Caco-2 (cell line): Measurements from ENCODE around the gene CADPS2. TPM values are rescaled to one million over a fixed set of nuclear protein-coding genes. Genes with fewer than 3 reads are reported as not detected.

Experiments
- BruUV-seq: library from RNA; stranded (reverse); fragments of 400-500 nt; replicated peaks from 2 replicates; lab custom pipeline; 2021; lab: Mats Ljungman, UMichigan
- CTCF ChIA-PET: fragments of 300-600 bp; sonication (Branson Sonifier 250); formaldehyde crosslinking; loops from one replicate; lab custom pipeline; 2022; ENCODE audit warnings: antibody characterized with exemption; lab: Charles Lee
- POLR2A ChIA-PET: fragments of 300-600 bp; sonication (Branson Sonifier 250); formaldehyde crosslinking; loops from one replicate; lab custom pipeline; 2022; ENCODE audit warnings: antibody characterized with exemption; lab: Charles Lee
- DNase-seq, 2 experiments: peaks; one replicate each; pipeline versions ENCODE4 v3.0.0 to v3.0.0-alpha.2; 2020 to 2022
- H3K27me3 ChIP-seq: replicated peaks from 2 replicates; pipeline ENCODE4 v1.6.0; 2011; ENCODE audit warnings: low read length; ENCODE audit not compliant: control insufficient read depth, insufficient read depth
- H3K36me3 ChIP-seq: 2 replicates; pipeline ENCODE4 v1.5.1; 2011; ENCODE audit warnings: low read length; ENCODE audit not compliant: control insufficient read depth, insufficient read depth
- H3K4me1 ChIP-seq: fragments of 250-450 bp; sonication (Bioruptor Pico); 2 replicates; pipeline ENCODE4 v1.5.1; 2020; ENCODE audit warnings: mild to moderate bottlenecking
- H3K4me3 ChIP-seq: 2 replicates; pipeline ENCODE4 v1.5.1; 2011; ENCODE audit warnings: low read depth, mild to moderate bottlenecking, control low read depth, low read length
- H3K9me3 ChIP-seq: fragments of 250-450 bp; sonication (Bioruptor Pico); 2 replicates; pipeline ENCODE4 v1.5.1; 2020; ENCODE audit warnings: mild to moderate bottlenecking, moderate library complexity
- H3K27ac Mint-ChIP-seq: one replicate; pipeline ENCODE4 v1.8.0; 2022; ENCODE audit warnings: mixed read lengths; ENCODE audit not compliant: unreplicated experiment
- H3K27me3 Mint-ChIP-seq: one replicate; pipeline ENCODE4 v1.8.0; 2022; ENCODE audit warnings: mixed read lengths; ENCODE audit not compliant: insufficient read depth, unreplicated experiment
- H3K36me3 Mint-ChIP-seq: one replicate; pipeline ENCODE4 v1.8.0; 2022; ENCODE audit warnings: mild to moderate bottlenecking, mixed read lengths; ENCODE audit not compliant: insufficient read depth, unreplicated experiment
- H3K4me1 Mint-ChIP-seq: one replicate; pipeline ENCODE4 v1.8.0; 2022; ENCODE audit warnings: low read depth, mixed read lengths; ENCODE audit not compliant: unreplicated experiment
- H3K4me3 Mint-ChIP-seq: one replicate; pipeline ENCODE4 v1.8.0; 2022; ENCODE audit warnings: mild to moderate bottlenecking, moderate library complexity, mixed read lengths; ENCODE audit not compliant: unreplicated experiment
- H3K9me3 Mint-ChIP-seq: one replicate; pipeline ENCODE4 v1.8.0; 2022; ENCODE audit warnings: mixed read lengths; ENCODE audit not compliant: unreplicated experiment
- intact Hi-C: fragments of 100-400 bp; cut with micrococcal nuclease; formaldehyde crosslinking; loops from one replicate; pipeline ENCODE4 v1.10.0; 2022; ENCODE audit not compliant: unreplicated experiment
- total RNA-seq: library from RNA; stranded (reverse); gene quantifications from 2 replicates; pipeline ENCODE4 v1.2.3, GENCODE V29; 2022
- TF ChIP-seq, protein P1 (sequence below), 2 experiments: fragments of 200-600 bp in 1 of 2; IDR thresholded peaks; 1 replicate in 1 of 2; 2 replicates in 1 of 2; pipeline versions ENCODE4 v1.5.1 to v1.8.0; 2011 to 2022; ENCODE audit warnings: antibody characterized with exemption in 1 of 2, control low read depth in 1 of 2, inconsistent platforms in 1 of 2, low read depth in 1 of 2, low read length in 1 of 2, mild to moderate bottlenecking in 1 of 2, moderate library complexity in 1 of 2; ENCODE audit not compliant: insufficient read depth in 1 of 2, severe bottlenecking in 1 of 2, unreplicated experiment in 1 of 2

CADPS2 gene
- total RNA-seq, 1 experiment from 2014 or later, result 2.7 TPM

DNA sequence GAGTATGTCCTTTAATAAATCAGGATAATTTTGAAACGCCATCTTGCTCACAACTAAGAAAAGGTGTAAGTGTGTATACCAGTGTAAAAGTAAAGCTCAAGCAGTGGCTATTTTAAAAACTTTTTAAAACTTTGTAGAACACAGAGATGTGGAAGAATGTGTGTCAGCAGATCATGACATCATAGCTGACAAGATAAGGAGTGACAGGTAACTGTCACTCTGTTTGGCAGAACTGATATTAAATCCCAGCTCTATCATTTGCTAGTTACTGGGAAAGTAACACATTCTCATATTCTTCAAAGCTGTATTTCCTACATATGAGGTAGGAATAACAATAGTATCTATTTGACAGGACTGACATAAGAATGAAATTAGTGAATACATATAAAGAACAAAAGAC, 119.7 kb downstream of the CADPS2 start:
- no peak for DNase-seq
- POLR2A ChIA-PET, result no interaction called here
- Histone ChIP-seq H3K27me3 (no peaks in the 10 kb centered on the region), H3K9me3 (no peaks in the 10 kb centered on the region), H3K4me3 (no peak overlapping the region), H3K36me3 (no peaks in the 10 kb centered on the region), H3K4me1 (no peaks in the 10 kb centered on the region)
- Mint-ChIP-seq H3K36me3 (no peaks in the 10 kb centered on the region), H3K27me3 (peaks cover 3% of the 10 kb centered on the region), H3K27ac (no peak overlapping the region), H3K9me3 (no peaks in the 10 kb centered on the region), H3K4me3 (no peak overlapping the region), H3K4me1 (no peaks in the 10 kb centered on the region)
- TF ChIP-seq, protein P1, sequence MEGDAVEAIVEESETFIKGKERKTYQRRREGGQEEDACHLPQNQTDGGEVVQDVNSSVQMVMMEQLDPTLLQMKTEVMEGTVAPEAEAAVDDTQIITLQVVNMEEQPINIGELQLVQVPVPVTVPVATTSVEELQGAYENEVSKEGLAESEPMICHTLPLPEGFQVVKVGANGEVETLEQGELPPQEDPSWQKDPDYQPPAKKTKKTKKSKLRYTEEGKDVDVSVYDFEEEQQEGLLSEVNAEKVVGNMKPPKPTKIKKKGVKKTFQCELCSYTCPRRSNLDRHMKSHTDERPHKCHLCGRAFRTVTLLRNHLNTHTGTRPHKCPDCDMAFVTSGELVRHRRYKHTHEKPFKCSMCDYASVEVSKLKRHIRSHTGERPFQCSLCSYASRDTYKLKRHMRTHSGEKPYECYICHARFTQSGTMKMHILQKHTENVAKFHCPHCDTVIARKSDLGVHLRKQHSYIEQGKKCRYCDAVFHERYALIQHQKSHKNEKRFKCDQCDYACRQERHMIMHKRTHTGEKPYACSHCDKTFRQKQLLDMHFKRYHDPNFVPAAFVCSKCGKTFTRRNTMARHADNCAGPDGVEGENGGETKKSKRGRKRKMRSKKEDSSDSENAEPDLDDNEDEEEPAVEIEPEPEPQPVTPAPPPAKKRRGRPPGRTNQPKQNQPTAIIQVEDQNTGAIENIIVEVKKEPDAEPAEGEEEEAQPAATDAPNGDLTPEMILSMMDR (IDR thresholded peaks at IDR 0.05; ENCODE audit: insufficient read depth in 1 of 2, low read depth in 1 of 2, low read length in 1 of 2, severe bottlenecking in 1 of 2, unreplicated experiment in 1 of 2), result no peak
- intact Hi-C loops, result no loop called here
- BruUV-seq, result no TSS peak
- CTCF ChIA-PET, result no interaction called here

DNA sequence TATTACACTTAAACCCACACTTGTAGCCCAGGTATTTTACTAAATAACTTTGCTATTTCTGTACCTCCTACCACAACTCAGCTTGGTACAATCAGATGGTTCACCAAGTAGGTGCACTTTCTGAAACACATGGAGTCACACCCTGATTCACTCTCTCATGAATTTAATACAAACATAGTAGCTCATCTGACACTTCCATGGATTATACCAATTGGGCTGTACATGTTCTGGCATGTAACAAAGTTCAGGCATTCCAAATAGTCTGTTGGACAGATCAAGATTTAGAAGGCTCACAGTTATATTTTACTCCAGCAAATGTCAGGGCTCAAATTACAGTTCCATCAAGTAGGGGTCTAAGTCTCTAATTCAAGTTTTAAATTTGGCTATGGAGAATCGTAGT, 121.4 kb downstream of the CADPS2 start:
- no peaks in the 10 kb centered on the region for H3K4me1 ChIP-seq

DNA sequence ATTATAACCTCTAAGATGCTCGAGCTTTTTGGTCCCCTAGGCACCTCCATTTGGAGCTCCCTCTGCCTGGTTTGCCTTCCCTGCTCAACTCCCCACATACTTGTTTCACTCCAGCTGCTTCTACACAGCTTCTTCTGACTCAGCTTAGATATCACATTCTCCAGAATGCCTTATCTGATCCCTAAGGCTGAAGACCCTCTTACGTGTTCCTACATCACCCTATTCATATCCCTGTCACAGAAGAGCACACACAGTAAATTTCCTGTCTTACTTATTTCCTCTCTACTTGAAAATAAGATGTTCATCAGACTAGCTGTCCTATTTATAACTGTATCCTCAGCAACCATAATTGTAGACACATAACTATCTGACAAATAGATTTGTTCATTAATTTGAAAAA, 122.2 kb downstream of the CADPS2 start:
- Histone ChIP-seq H3K36me3 (no peaks in the 10 kb centered on the region), H3K4me1 (no peaks in the 10 kb centered on the region), H3K27me3 (no peaks in the 10 kb centered on the region), H3K9me3 (no peaks in the 10 kb centered on the region), H3K4me3 (no peak overlapping the region)
- ChIA-PET CTCF (no interaction called here), POLR2A (no interaction called here)
- H3K27me3 Mint-ChIP-seq, result peaks cover 3% of the 10 kb centered on the region
- H3K9me3 Mint-ChIP-seq, result no peaks in the 10 kb centered on the region
- DNase-seq, result no peak
- intact Hi-C loops, result no loop called here
- H3K4me1 Mint-ChIP-seq, result no peaks in the 10 kb centered on the region
- H3K27ac Mint-ChIP-seq, result no peak overlapping the region
- no peaks in the 10 kb centered on the region for H3K36me3 Mint-ChIP-seq
- no peak overlapping the region for H3K4me3 Mint-ChIP-seq
- BruUV-seq, result no TSS peak
- TF ChIP-seq, protein P1 (IDR thresholded peaks at IDR 0.05; ENCODE audit: insufficient read depth in 1 of 2, low read depth in 1 of 2, low read length in 1 of 2, severe bottlenecking in 1 of 2, unreplicated experiment in 1 of 2), result no peak

More for the DNA sequence above, 121.4 kb downstream of the CADPS2 start:
- Mint-ChIP-seq H3K4me1 (no peaks in the 10 kb centered on the region), H3K27ac (no peak overlapping the region), H3K36me3 (no peaks in the 10 kb centered on the region), H3K27me3 (peaks cover 3% of the 10 kb centered on the region), H3K9me3 (no peaks in the 10 kb centered on the region), H3K4me3 (no peak overlapping the region)
- TF ChIP-seq, protein P1 (IDR thresholded peaks at IDR 0.05; ENCODE audit: insufficient read depth in 1 of 2, low read depth in 1 of 2, low read length in 1 of 2, severe bottlenecking in 1 of 2, unreplicated experiment in 1 of 2), result no peak
- no peaks in the 10 kb centered on the region for H3K36me3 ChIP-seq
- no peak for DNase-seq
- no peak overlapping the region for H3K4me3 ChIP-seq
- intact Hi-C loops, result no loop called here
- no TSS peak for BruUV-seq
- H3K27me3 ChIP-seq, result no peaks in the 10 kb centered on the region
- POLR2A ChIA-PET, result no interaction called here
- CTCF ChIA-PET, result no interaction called here
- no peaks in the 10 kb centered on the region for H3K9me3 ChIP-seq
